DOHH2 (cell line): Measurements from ENCODE around the gene CLDN3.
"Not testable (repeated sequence)": the region's sequence is repeated elsewhere in the genome, so short reads cannot be mapped to it uniquely, and the experiment has no call there.

Experiments used
- H3F3A ChIP-seq: fragments of 200-600 bp; sonication (generic), shearing (Covaris generic); 2 replicates; pipeline ENCODE4 v1.6.0; 2016; ENCODE audit warnings: antibody characterized with exemption, mild to moderate bottlenecking; ENCODE audit not compliant: control insufficient read depth, insufficient read depth
- H3K27ac ChIP-seq: fragments of 200-600 bp; sonication (generic); 2 replicates; pipeline ENCODE4 v1.5.1; 2014; ENCODE audit warnings: low read depth, mild to moderate bottlenecking, low read length, moderate library complexity
- H3K27me3 ChIP-seq: fragments of 200-600 bp; sonication (generic); 2 replicates; pipeline ENCODE4 v1.6.1; 2014; ENCODE audit warnings: mild to moderate bottlenecking, low read length, mixed read lengths; ENCODE audit not compliant: control insufficient read depth
- H3K36me3 ChIP-seq: fragments of 200-600 bp; sonication (generic); 2 replicates; pipeline ENCODE4 v1.6.1; 2014; ENCODE audit warnings: mild to moderate bottlenecking, low read length, moderate library complexity, mixed read lengths; ENCODE audit not compliant: control insufficient read depth
- H3K4me1 ChIP-seq: fragments of 200-600 bp; sonication (generic); 2 replicates; pipeline ENCODE4 v1.6.1; 2014; ENCODE audit warnings: mild to moderate bottlenecking, low read length, mixed read lengths; ENCODE audit not compliant: control insufficient read depth
- H3K4me2 ChIP-seq: fragments of 200-600 bp; sonication (generic); 2 replicates; pipeline ENCODE4 v1.6.0; 2014; ENCODE audit warnings: mild to moderate bottlenecking, low read length, moderate library complexity
- H3K4me3 ChIP-seq: fragments of 200-600 bp; sonication (generic); 2 replicates; pipeline ENCODE4 v1.5.1; 2014; ENCODE audit warnings: mild to moderate bottlenecking, low read length, mixed read lengths
- H3K79me2 ChIP-seq: fragments of 200-600 bp; sonication (generic); 2 replicates; pipeline ENCODE4 v1.6.1; 2014; ENCODE audit warnings: mild to moderate bottlenecking, low read length, mixed read lengths; ENCODE audit not compliant: control insufficient read depth
- H3K9me2 ChIP-seq: fragments of 200-600 bp; sonication (generic); replicated peaks from 2 replicates; pipeline ENCODE4 v1.6.1; 2014; ENCODE audit warnings: mild to moderate bottlenecking, low read length, mixed read lengths; ENCODE audit not compliant: control insufficient read depth
- H3K9me3 ChIP-seq: fragments of 200-600 bp; sonication (generic); 2 replicates; pipeline ENCODE4 v1.6.1; 2014; ENCODE audit warnings: antibody characterized with exemption, low read length, mixed read lengths; ENCODE audit not compliant: control insufficient read depth, insufficient read depth
- H4K20me1 ChIP-seq: fragments of 200-600 bp; sonication (generic); 2 replicates; pipeline ENCODE4 v1.6.0; 2014; ENCODE audit warnings: low read depth, mild to moderate bottlenecking, antibody characterized with exemption, low read length, moderate library complexity; ENCODE audit not compliant: control insufficient read depth, insufficient read depth
- EZH2phosphoT487 ChIP-seq: fragments of 200-600 bp; sonication (generic); IDR thresholded peaks from 2 replicates; pipeline ENCODE4 v1.6.1; 2017; ENCODE audit warnings: borderline replicate concordance, mild to moderate bottlenecking, antibody characterized with exemption, low read length, moderate library complexity, mixed read lengths
- TF ChIP-seq, protein P1 (sequence below): fragments of 200-600 bp; sonication (generic); IDR thresholded peaks from one replicate; pipeline ENCODE4 v1.5.1; 2014; ENCODE audit warnings: antibody characterized with exemption, mild to moderate bottlenecking, low read depth, low read length; ENCODE audit not compliant: poor library complexity, severe bottlenecking

The CLDN3 gene

DNA sequence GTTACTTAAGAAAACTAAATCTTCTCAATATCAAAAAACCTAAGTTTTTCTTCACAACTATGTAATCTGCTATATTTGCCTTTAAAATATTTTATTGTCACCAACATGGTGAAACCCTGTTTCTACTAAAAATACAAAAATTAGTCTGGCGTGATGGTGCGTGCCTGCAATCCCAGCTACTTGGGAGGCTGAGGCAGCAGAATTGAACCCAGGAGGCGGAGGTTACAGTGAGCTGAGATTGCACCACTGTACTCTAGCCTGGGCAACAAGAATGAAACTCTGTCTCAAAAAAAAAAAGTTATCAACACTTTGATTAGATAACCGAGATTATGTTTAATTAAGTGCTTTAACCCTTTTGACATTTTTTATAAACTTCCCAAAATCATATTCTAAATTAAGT is 32.4 kb upstream of the CLDN3 start:
- Histone ChIP-seq H3K36me3 (no peaks in the 10 kb centered on the region), H3F3A (no peaks in the 10 kb centered on the region), H3K27ac (no peak overlapping the region), H3K4me2 (no peak overlapping the region), H3K4me3 (no peak overlapping the region), H3K4me1 (no peaks in the 10 kb centered on the region), H3K79me2 (no peaks in the 10 kb centered on the region), H3K27me3 (no peaks in the 10 kb centered on the region), H3K9me2 (no peaks in the 10 kb centered on the region), H3K9me3 (no peaks in the 10 kb centered on the region), H4K20me1 (no peaks in the 10 kb centered on the region)
- TF ChIP-seq EZH2phosphoT487 = no peak
- TF ChIP-seq, protein P1, sequence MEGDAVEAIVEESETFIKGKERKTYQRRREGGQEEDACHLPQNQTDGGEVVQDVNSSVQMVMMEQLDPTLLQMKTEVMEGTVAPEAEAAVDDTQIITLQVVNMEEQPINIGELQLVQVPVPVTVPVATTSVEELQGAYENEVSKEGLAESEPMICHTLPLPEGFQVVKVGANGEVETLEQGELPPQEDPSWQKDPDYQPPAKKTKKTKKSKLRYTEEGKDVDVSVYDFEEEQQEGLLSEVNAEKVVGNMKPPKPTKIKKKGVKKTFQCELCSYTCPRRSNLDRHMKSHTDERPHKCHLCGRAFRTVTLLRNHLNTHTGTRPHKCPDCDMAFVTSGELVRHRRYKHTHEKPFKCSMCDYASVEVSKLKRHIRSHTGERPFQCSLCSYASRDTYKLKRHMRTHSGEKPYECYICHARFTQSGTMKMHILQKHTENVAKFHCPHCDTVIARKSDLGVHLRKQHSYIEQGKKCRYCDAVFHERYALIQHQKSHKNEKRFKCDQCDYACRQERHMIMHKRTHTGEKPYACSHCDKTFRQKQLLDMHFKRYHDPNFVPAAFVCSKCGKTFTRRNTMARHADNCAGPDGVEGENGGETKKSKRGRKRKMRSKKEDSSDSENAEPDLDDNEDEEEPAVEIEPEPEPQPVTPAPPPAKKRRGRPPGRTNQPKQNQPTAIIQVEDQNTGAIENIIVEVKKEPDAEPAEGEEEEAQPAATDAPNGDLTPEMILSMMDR = no peak

DNA sequence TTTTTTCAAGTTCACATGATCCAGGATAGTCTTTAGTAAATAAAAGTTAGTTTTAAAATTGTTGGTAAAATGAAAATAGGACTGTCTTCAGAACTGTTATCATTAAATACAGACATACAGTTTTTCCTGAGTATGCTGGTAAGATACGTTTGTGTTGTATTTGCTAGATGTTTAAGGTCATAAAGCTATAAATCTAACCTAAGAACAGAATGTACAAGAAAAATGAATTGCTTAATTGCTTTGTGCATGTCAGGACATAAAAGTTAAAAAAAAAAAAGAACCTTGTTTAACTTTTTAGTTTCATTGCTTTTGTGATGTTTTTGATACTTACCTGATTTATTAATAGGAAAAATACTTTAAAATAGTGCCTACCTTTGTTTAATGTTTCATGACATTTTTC is 31.5 kb upstream of the CLDN3 start:
- Histone ChIP-seq H3K9me2 (no peaks in the 10 kb centered on the region), H3K79me2 (no peaks in the 10 kb centered on the region), H3K9me3 (no peaks in the 10 kb centered on the region), H3K4me3 (no peak overlapping the region), H3K27ac (no peak overlapping the region), H3K27me3 (no peaks in the 10 kb centered on the region), H3K4me1 (no peaks in the 10 kb centered on the region), H4K20me1 (no peaks in the 10 kb centered on the region), H3K4me2 (no peak overlapping the region), H3F3A (no peaks in the 10 kb centered on the region), H3K36me3 (no peaks in the 10 kb centered on the region)
- TF ChIP-seq, protein P1 = no peak
- TF ChIP-seq EZH2phosphoT487 = no peak

DNA sequence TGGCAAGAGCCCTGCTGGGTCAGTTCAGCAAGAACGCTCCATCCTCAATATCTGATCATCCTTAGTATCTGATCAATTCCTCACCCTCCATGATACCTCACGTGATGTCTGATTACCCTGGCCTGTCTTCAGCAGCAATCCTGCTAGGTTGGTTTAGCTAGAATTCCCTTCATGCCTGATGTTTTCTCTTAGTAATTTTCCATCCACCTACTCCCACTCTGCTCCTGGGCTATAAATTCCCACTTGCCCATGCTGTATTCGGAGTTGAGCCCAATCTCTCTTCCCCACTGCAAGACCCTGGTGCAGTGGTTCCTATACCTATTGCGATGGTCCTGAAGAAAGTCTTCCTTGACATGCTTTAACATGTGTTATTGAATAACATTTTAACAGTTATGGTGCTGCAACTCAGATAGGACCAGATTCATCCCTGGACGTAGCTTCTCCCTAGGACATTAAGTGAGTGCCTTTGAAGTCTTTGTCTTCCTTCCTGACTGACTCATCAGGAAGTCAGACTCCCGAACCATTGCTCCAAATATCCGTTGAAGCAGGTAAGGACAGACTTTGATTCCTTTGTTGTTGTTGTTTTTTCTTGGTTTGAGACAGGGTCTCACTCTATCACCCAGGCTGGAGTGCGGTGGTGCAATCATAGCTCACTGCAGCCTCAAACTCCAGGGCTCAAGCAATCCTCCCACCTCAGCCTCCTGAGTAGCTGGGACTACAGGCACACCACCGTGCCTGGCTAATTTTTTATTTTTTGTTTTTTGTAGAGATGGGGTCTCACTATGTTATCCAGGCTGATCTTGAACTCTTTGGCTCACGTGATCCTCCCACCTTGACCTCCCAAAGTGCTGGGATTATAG is 29.4 kb upstream of the CLDN3 start:
- H3K36me3 ChIP-seq = no peaks in the 10 kb centered on the region
- H3K9me3 ChIP-seq = no peaks in the 10 kb centered on the region
- TF ChIP-seq, protein P1 = no peak
- no peak for TF ChIP-seq EZH2phosphoT487
- H3F3A ChIP-seq = no peaks in the 10 kb centered on the region
- no peak overlapping the region for H3K4me3 ChIP-seq
- no peaks in the 10 kb centered on the region for H3K79me2 ChIP-seq
- no peak overlapping the region for H3K27ac ChIP-seq
- H3K4me2 ChIP-seq = no peak overlapping the region
- no peaks in the 10 kb centered on the region for H3K4me1 ChIP-seq
- H4K20me1 ChIP-seq = no peaks in the 10 kb centered on the region
- H3K27me3 ChIP-seq = no peaks in the 10 kb centered on the region
- no peaks in the 10 kb centered on the region for H3K9me2 ChIP-seq

DNA sequence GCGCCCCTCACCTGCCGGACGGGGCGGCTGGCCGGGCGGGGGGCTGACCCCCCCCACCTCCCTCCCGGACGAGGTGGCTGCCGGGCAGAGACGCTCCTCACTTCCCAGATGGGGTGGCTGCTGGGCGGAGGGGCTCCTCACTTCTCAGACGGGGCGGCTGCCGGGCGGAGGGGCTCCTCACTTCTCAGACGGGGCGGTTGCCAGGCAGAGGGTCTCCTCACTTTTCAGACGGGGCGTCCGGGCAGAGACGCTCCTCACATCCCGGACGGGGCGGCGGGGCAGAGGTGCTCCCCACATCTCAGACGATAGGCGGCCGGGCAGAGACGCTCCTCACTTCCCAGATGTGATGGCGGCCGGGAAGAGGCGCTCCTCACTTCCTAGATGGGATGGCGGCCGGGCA is 27.1 kb upstream of the CLDN3 start:
- H3K9me2 ChIP-seq, H4K20me1 ChIP-seq, H3K79me2 ChIP-seq, H3K4me3 ChIP-seq, H3K27ac ChIP-seq, H3F3A ChIP-seq, H3K9me3 ChIP-seq, H3K4me2 ChIP-seq, H3K36me3 ChIP-seq, H3K27me3 ChIP-seq, H3K4me1 ChIP-seq: not testable (repeated sequence)

DNA sequence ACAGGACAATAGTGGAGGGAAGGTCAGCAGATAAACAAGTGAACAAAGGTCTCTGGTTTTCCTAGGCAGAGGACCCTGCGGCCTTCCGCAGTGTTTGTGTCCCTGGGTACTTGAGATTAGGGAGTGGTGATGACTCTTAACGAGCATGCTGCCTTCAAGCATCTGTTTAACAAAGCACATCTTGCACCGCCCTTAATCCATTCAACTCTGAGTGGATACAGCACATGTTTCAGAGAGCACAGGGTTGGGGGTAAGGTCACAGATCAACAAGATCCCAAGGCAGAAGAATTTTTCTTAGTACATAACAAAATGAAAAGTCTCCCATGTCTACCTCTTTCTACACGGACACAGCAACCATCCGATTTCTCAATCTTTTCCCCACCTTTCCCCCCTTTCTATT is 26.6 kb upstream of the CLDN3 start:
- H3F3A ChIP-seq, H3K4me3 ChIP-seq, H3K4me2 ChIP-seq, H3K36me3 ChIP-seq, H3K9me3 ChIP-seq, H3K27ac ChIP-seq, H3K27me3 ChIP-seq, H3K79me2 ChIP-seq, H3K4me1 ChIP-seq, H4K20me1 ChIP-seq, H3K9me2 ChIP-seq: not testable (repeated sequence)

DNA sequence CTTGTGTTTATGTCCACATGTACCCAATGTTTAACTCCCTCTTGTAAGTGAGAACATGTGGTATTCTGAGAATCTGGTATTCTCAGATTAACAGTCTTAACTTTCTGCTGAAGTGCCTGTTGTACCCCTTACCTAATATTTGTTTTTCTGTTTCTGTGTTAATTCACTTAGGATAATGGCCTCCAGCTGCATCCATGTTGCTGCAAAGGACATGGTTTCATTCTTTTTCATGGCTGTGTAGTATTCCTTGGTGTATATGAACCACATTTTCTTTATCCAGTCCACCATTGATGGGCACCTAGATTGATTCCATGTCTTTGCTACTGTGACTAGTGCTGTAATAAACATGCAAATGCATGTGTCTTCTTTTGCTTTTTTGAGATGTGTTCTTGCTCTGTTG is 25.1 kb upstream of the CLDN3 start:
- H3K4me3 ChIP-seq, H3F3A ChIP-seq, H3K4me2 ChIP-seq, H3K4me1 ChIP-seq, H3K36me3 ChIP-seq, H3K27me3 ChIP-seq, H3K9me3 ChIP-seq, H3K27ac ChIP-seq, H3K9me2 ChIP-seq, H4K20me1 ChIP-seq, H3K79me2 ChIP-seq: not testable (repeated sequence)
